GM23338 (cell line): Measurements from ENCODE around the gene CAMTA1. TPM values are rescaled to one million over a fixed set of nuclear protein-coding genes. Genes with fewer than 3 reads are reported as not detected.

Source experiments
- ATAC-seq: fragments of 200-7000 bp; cut with Tn5 transposase; 3 replicates; pipeline ENCODE4 v1.9.1; 2020
- DNase-seq: peaks from one replicate; pipeline ENCODE4 v3.0.0-alpha.2; 2015; ENCODE audit warnings: low spot score
- H2AFZ ChIP-seq: fragments of 200-600 bp; sonication (generic); 2 replicates; pipeline ENCODE4 v1.8.0; 2016; ENCODE audit warnings: antibody characterized with exemption, mild to moderate bottlenecking, moderate library complexity
- H3F3A ChIP-seq: fragments of 200-600 bp; sonication (generic); replicated peaks from 2 replicates; pipeline ENCODE4 v1.8.0; 2017; ENCODE audit warnings: antibody characterized with exemption, mixed run types, low read depth
- H3K27ac ChIP-seq: fragments of 200-600 bp; sonication (generic); 2 replicates; pipeline ENCODE4 v1.6.1; 2016; ENCODE audit warnings: low read depth
- H3K27me3 ChIP-seq: fragments of 200-600 bp; sonication (generic); 2 replicates; pipeline ENCODE4 v1.8.0; 2016; ENCODE audit warnings: mild to moderate bottlenecking, mixed run types, moderate library complexity; ENCODE audit not compliant: insufficient read depth
- H3K36me3 ChIP-seq: fragments of 200-600 bp; sonication (generic); 2 replicates; pipeline ENCODE4 v1.8.0; 2016; ENCODE audit warnings: mild to moderate bottlenecking; ENCODE audit not compliant: insufficient read depth
- H3K4me1 ChIP-seq: fragments of 200-600 bp; sonication (generic); 2 replicates; pipeline ENCODE4 v1.8.0; 2016; ENCODE audit warnings: mild to moderate bottlenecking, moderate library complexity; ENCODE audit not compliant: insufficient read depth
- H3K4me2 ChIP-seq: fragments of 200-600 bp; sonication (generic); 2 replicates; pipeline ENCODE4 v1.7.1; 2017; ENCODE audit warnings: mixed run types
- H3K4me3 ChIP-seq: fragments of 200-600 bp; sonication (generic); 2 replicates; pipeline ENCODE4 v1.6.1; 2016; ENCODE audit warnings: mixed run types
- H3K79me2 ChIP-seq: fragments of 200-600 bp; sonication (generic); replicated peaks from 2 replicates; pipeline ENCODE4 v1.8.0; 2017; ENCODE audit warnings: mild to moderate bottlenecking; ENCODE audit not compliant: insufficient read depth
- H3K9me2 ChIP-seq: fragments of 200-600 bp; sonication (generic); 2 replicates; pipeline ENCODE4 v1.8.0; 2017; ENCODE audit not compliant: insufficient read depth
- H4K20me1 ChIP-seq: fragments of 200-600 bp; sonication (generic); replicated peaks from 2 replicates; pipeline ENCODE4 v1.8.0; 2017; ENCODE audit warnings: mild to moderate bottlenecking; ENCODE audit not compliant: insufficient read depth
- H3K27ac Mint-ChIP-seq: 2 replicates; pipeline ENCODE4 v1.8.0; 2020; ENCODE audit warnings: inconsistent platforms, mild to moderate bottlenecking, moderate library complexity, mixed read lengths
- H3K27me3 Mint-ChIP-seq: 3 replicates; pipeline ENCODE4 v1.8.0; 2022; ENCODE audit warnings: low read depth, mild to moderate bottlenecking, moderate library complexity, mixed read lengths, inconsistent platforms; ENCODE audit not compliant: insufficient read depth, poor library complexity
- H3K36me3 Mint-ChIP-seq: 3 replicates; pipeline ENCODE4 v1.8.0; 2021; ENCODE audit warnings: low read depth, mild to moderate bottlenecking, inconsistent platforms, moderate library complexity, mixed read lengths
- H3K4me1 Mint-ChIP-seq: 3 replicates; pipeline ENCODE4 v1.8.0; 2020; ENCODE audit warnings: mild to moderate bottlenecking, inconsistent platforms, mixed read lengths
- H3K4me3 Mint-ChIP-seq: 3 replicates; pipeline ENCODE4 v1.8.0; 2021; ENCODE audit warnings: moderate library complexity, mild to moderate bottlenecking, inconsistent platforms, mixed read lengths
- H3K9me3 Mint-ChIP-seq: 3 replicates; pipeline ENCODE4 v1.8.0; 2020; ENCODE audit warnings: moderate library complexity, mild to moderate bottlenecking, inconsistent platforms, mixed read lengths
- CREB1 ChIP-seq: fragments of 250-450 bp; sonication (Bioruptor Pico); IDR thresholded peaks from 2 replicates; pipeline ENCODE4 v1.5.0; 2020; ENCODE audit warnings: low read depth, mild to moderate bottlenecking, moderate library complexity
- ETS1 ChIP-seq: IDR thresholded peaks from 2 replicates; pipeline ENCODE4 v1.6.1; 2016; ENCODE audit warnings: antibody characterized with exemption
- EZH2 ChIP-seq: fragments of 200-600 bp; sonication (generic); IDR thresholded peaks from one replicate; pipeline ENCODE4 v1.8.0; 2017; ENCODE audit warnings: antibody characterized with exemption, mild to moderate bottlenecking, low read depth; ENCODE audit not compliant: unreplicated experiment
- EZH2phosphoT487 ChIP-seq: fragments of 200-600 bp; sonication (generic); IDR thresholded peaks from one replicate; pipeline ENCODE4 v1.8.1; 2018; ENCODE audit warnings: antibody characterized with exemption; ENCODE audit not compliant: unreplicated experiment
- JUNB ChIP-seq: IDR thresholded peaks from one replicate; pipeline ENCODE4 v1.6.1; 2016; ENCODE audit warnings: antibody characterized with exemption; ENCODE audit not compliant: unreplicated experiment
- NANOG ChIP-seq: IDR thresholded peaks from 2 replicates; pipeline ENCODE4 v1.6.1; 2016; ENCODE audit warnings: antibody characterized with exemption, borderline replicate concordance
- POLR2AphosphoS5 ChIP-seq: IDR thresholded peaks from 2 replicates; pipeline ENCODE4 v1.6.1; 2016; ENCODE audit warnings: antibody characterized with exemption, low read depth
- STAT1 ChIP-seq: IDR thresholded peaks from one replicate; pipeline ENCODE4 v1.6.1; 2016; ENCODE audit warnings: antibody characterized with exemption; ENCODE audit not compliant: unreplicated experiment
- ZNF331 ChIP-seq: fragments of 250-450 bp; sonication (Bioruptor Pico); IDR thresholded peaks from 2 replicates; pipeline ENCODE4 v1.5.0; 2020; ENCODE audit warnings: low read depth, mild to moderate bottlenecking, moderate library complexity
- polyA plus RNA-seq: library from polyadenylated mRNA; unstranded; fragments of >200 nt; fragmentation: Nextera tagmentation; extraction: Ambion mirVana; gene quantifications from 2 replicates; pipeline ENCODE4 v1.2.1, GENCODE V29; 2016
- total RNA-seq: library from RNA; depleted of rRNA; stranded (reverse); fragments of >200 nt; shearing (Covaris generic); gene quantifications from 2 replicates; pipeline ENCODE4 v1.2.3, GENCODE V29; 2014
- TF ChIP-seq, protein P1 (sequence below), 2 experiments: fragments of 200-600 bp in 1 of 2; sonication (generic) in 1 of 2; conservative IDR thresholded peaks; 2 replicates each; pipeline versions ENCODE4 v1.5.1 to v1.6.1; 2016 to 2017; ENCODE audit warnings: antibody characterized with exemption in 2 of 2, low read depth in 2 of 2, mild to moderate bottlenecking in 2 of 2, moderate library complexity in 1 of 2
- TF ChIP-seq, protein P2 (sequence below): IDR thresholded peaks from one replicate; pipeline ENCODE4 v1.6.1; 2018; ENCODE audit warnings: antibody characterized with exemption; ENCODE audit not compliant: unreplicated experiment

CAMTA1 gene
- total and polyA plus RNA-seq, 2 experiments from 2014 or later, result 115 to 519 TPM

- 0 out of 2 replicates have a peak, but pooled peaks cover 5% of the 10 kb centered on the region for H3F3A ChIP-seq
- Mint-ChIP-seq H3K4me1 (peaks cover 12% of the 10 kb centered on the region), H3K9me3 (no peaks in the 10 kb centered on the region; the same call in 2 of the 3 replicates), H3K27me3 (peaks cover 27% of the 10 kb centered on the region), H3K27ac (no peak overlapping the region), H3K36me3 (no peaks in the 10 kb centered on the region), H3K4me3 (no peak overlapping the region)
- H3K4me1 ChIP-seq, result no peaks in the 10 kb centered on the region; the same call in 1 of the 2 replicates
- TF ChIP-seq EZH2 (no peak), CREB1 (CRISPR knock-in tag) (no peak), POLR2AphosphoS5 (no peak), ZNF331 (CRISPR knock-in tag) (no peak), STAT1 (no peak), ETS1 (no peak)
- TF ChIP-seq, protein P1, sequence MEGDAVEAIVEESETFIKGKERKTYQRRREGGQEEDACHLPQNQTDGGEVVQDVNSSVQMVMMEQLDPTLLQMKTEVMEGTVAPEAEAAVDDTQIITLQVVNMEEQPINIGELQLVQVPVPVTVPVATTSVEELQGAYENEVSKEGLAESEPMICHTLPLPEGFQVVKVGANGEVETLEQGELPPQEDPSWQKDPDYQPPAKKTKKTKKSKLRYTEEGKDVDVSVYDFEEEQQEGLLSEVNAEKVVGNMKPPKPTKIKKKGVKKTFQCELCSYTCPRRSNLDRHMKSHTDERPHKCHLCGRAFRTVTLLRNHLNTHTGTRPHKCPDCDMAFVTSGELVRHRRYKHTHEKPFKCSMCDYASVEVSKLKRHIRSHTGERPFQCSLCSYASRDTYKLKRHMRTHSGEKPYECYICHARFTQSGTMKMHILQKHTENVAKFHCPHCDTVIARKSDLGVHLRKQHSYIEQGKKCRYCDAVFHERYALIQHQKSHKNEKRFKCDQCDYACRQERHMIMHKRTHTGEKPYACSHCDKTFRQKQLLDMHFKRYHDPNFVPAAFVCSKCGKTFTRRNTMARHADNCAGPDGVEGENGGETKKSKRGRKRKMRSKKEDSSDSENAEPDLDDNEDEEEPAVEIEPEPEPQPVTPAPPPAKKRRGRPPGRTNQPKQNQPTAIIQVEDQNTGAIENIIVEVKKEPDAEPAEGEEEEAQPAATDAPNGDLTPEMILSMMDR (conservative IDR thresholded peaks at IDR 0.05; ENCODE audit: low read depth in 2 of 2), result no peak
- ATAC-seq (no peak), DNase-seq (no peak)
- H3K9me2 ChIP-seq, result no peaks in the 10 kb centered on the region
- no peak overlapping the region for H3K27ac ChIP-seq
- H4K20me1 ChIP-seq, result no peaks in the 10 kb centered on the region
- H3K27me3 ChIP-seq, result peaks cover 20% of the 10 kb centered on the region
- no peaks in the 10 kb centered on the region for H3K36me3 ChIP-seq
- H3K79me2 ChIP-seq, result no peaks in the 10 kb centered on the region
- H3K4me3 ChIP-seq, result no peak overlapping the region
- H3K4me2 ChIP-seq, result no peak overlapping the region
- no peak overlapping the region for H2AFZ ChIP-seq
These were observed 898.9 kb downstream of the CAMTA1 start for GRCh38 chr1:7684132-7684531.

GRCh38 chr1:7684861-7685635 lies 899.8 kb downstream of the CAMTA1 start:
- H3K4me1 Mint-ChIP-seq, result peaks cover 12% of the 10 kb centered on the region
- no peak for ATAC-seq
- DNase-seq, result no peak
- Histone ChIP-seq H3K9me2 (no peaks in the 10 kb centered on the region), H3K36me3 (no peaks in the 10 kb centered on the region), H3K27me3 (peaks cover 11% of the 10 kb centered on the region), H3K4me3 (no peak overlapping the region), H3K4me2 (no peak overlapping the region), H3K4me1 (no peaks in the 10 kb centered on the region; the same call in 1 of the 2 replicates), H3F3A (0 out of 2 replicates have a peak, but pooled peaks cover 5% of the 10 kb centered on the region), H2AFZ (no peak overlapping the region), H4K20me1 (no peaks in the 10 kb centered on the region), H3K27ac (no peak overlapping the region), H3K79me2 (no peaks in the 10 kb centered on the region)
- H3K4me3 Mint-ChIP-seq, result no peak overlapping the region
- no peaks in the 10 kb centered on the region; the same call in 2 of the 3 replicates for H3K9me3 Mint-ChIP-seq
- no peaks in the 10 kb centered on the region for H3K36me3 Mint-ChIP-seq
- no peak overlapping the region for H3K27ac Mint-ChIP-seq
- H3K27me3 Mint-ChIP-seq, result peaks cover 18% of the 10 kb centered on the region
- TF ChIP-seq CREB1 (CRISPR knock-in tag), result no peak
- TF ChIP-seq NANOG, result no peak
- TF ChIP-seq POLR2AphosphoS5, result no peak
- TF ChIP-seq, protein P1 (conservative IDR thresholded peaks at IDR 0.05; ENCODE audit: low read depth in 2 of 2), result no peak
- TF ChIP-seq EZH2, result no peak
- TF ChIP-seq, protein P2, sequence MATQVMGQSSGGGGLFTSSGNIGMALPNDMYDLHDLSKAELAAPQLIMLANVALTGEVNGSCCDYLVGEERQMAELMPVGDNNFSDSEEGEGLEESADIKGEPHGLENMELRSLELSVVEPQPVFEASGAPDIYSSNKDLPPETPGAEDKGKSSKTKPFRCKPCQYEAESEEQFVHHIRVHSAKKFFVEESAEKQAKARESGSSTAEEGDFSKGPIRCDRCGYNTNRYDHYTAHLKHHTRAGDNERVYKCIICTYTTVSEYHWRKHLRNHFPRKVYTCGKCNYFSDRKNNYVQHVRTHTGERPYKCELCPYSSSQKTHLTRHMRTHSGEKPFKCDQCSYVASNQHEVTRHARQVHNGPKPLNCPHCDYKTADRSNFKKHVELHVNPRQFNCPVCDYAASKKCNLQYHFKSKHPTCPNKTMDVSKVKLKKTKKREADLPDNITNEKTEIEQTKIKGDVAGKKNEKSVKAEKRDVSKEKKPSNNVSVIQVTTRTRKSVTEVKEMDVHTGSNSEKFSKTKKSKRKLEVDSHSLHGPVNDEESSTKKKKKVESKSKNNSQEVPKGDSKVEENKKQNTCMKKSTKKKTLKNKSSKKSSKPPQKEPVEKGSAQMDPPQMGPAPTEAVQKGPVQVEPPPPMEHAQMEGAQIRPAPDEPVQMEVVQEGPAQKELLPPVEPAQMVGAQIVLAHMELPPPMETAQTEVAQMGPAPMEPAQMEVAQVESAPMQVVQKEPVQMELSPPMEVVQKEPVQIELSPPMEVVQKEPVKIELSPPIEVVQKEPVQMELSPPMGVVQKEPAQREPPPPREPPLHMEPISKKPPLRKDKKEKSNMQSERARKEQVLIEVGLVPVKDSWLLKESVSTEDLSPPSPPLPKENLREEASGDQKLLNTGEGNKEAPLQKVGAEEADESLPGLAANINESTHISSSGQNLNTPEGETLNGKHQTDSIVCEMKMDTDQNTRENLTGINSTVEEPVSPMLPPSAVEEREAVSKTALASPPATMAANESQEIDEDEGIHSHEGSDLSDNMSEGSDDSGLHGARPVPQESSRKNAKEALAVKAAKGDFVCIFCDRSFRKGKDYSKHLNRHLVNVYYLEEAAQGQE, result no peak
- no peak for TF ChIP-seq EZH2phosphoT487
- no peak for TF ChIP-seq STAT1
- no peak for TF ChIP-seq JUNB
